ENCODE measurements around the gene ARFIP1. TPM values are rescaled to one million over a fixed set of nuclear protein-coding genes. Genes with fewer than 3 reads are reported as not detected.
"Not testable (repeated sequence)": the region's sequence is repeated elsewhere in the genome, so short reads cannot be mapped to it uniquely, and the experiment has no call there.

ARFIP1 gene
- total RNA-seq, 1 donor from 2014 or later: 30.1 TPM

- DNase-seq (ENCODE audit: low spot score): no peak
Observed at GRCh38 chr4:152896811-152897210, 117.1 kb downstream of the ARFIP1 start.

- not testable (repeated sequence) for DNase-seq (ENCODE audit: low spot score)
Observed at GRCh38 chr4:152898133-152898532, 118.4 kb downstream of the ARFIP1 start.

- no peak for DNase-seq (ENCODE audit: low spot score)
Observed at GRCh38 chr4:152898606-152899005, 118.9 kb downstream of the ARFIP1 start.

GRCh38 chr4:152900395-152900794 lies 120.6 kb downstream of the ARFIP1 start:
- DNase-seq (ENCODE audit: low spot score): no peak

- no peak for DNase-seq (ENCODE audit: low spot score)
Observed at GRCh38 chr4:152901205-152901604, 121.5 kb downstream of the ARFIP1 start.

GRCh38 chr4:152903658-152904057 lies 123.9 kb downstream of the ARFIP1 start:
- no peak for DNase-seq (ENCODE audit: low spot score)

GRCh38 chr4:152909901-152910300 lies 130.1 kb downstream of the ARFIP1 start:
- no peak for DNase-seq (ENCODE audit: low spot score)

- no peak for DNase-seq (ENCODE audit: low spot score)
Observed at GRCh38 chr4:152910521-152910920, 130.8 kb downstream of the ARFIP1 start.

GRCh38 chr4:152917543-152918395 lies 138.0 kb downstream of the ARFIP1 start:
- DNase-seq (ENCODE audit: low spot score): no peak

GRCh38 chr4:152919826-152920225 lies 140.1 kb downstream of the ARFIP1 start:
- no peak for DNase-seq (ENCODE audit: low spot score)

- DNase-seq (ENCODE audit: low spot score): no peak
Observed at GRCh38 chr4:152920768-152921167, 141.0 kb downstream of the ARFIP1 start.

GRCh38 chr4:152921284-152921683 lies 141.5 kb downstream of the ARFIP1 start:
- no peak for DNase-seq (ENCODE audit: low spot score)

GRCh38 chr4:152925851-152926250 lies 146.1 kb downstream of the ARFIP1 start:
- DNase-seq (ENCODE audit: low spot score): no peak

GRCh38 chr4:152926959-152927358 lies 147.2 kb downstream of the ARFIP1 start:
- DNase-seq (ENCODE audit: low spot score): no peak

GRCh38 chr4:152927737-152928136 lies 148.0 kb downstream of the ARFIP1 start:
- no peak for DNase-seq (ENCODE audit: low spot score)

GRCh38 chr4:152928286-152928685 lies 148.5 kb downstream of the ARFIP1 start:
- DNase-seq (ENCODE audit: low spot score): no peak

GRCh38 chr4:152929888-152930287 lies 150.1 kb downstream of the ARFIP1 start:
- DNase-seq (ENCODE audit: low spot score): no peak

- DNase-seq (ENCODE audit: low spot score): no peak
Observed at GRCh38 chr4:152935143-152935542, 155.4 kb downstream of the ARFIP1 start.

- no peak for DNase-seq (ENCODE audit: low spot score)
Observed at GRCh38 chr4:152935631-152936445, 156.1 kb downstream of the ARFIP1 start, which contains the start of gene FHDC1. FHDC1 (plus strand) TSS chr4:152936323; CDS start chr4:152943058, 6,735 bp downstream.

GRCh38 chr4:152936446-152937335 lies 156.9 kb downstream of the ARFIP1 start:
- no peak for DNase-seq (ENCODE audit: low spot score)

Data from mesenteric fat pad (tissue), 1 donor.